GM19372 (cell line): ENCODE results near the gene BRWD1.

Source experiments
- ATAC-seq: cut with Tn5 transposase; IDR thresholded peaks from one replicate; pipeline ENCODE4 v1.9.1; 2021; ENCODE audit warnings: mild to moderate bottlenecking, low read depth, moderate library complexity; ENCODE audit not compliant: unreplicated experiment

Gene BRWD1

GRCh38 chr21:39208624-39209333, 104.7 kb downstream of the BRWD1 start:
- ATAC-seq, result no peak

DNA sequence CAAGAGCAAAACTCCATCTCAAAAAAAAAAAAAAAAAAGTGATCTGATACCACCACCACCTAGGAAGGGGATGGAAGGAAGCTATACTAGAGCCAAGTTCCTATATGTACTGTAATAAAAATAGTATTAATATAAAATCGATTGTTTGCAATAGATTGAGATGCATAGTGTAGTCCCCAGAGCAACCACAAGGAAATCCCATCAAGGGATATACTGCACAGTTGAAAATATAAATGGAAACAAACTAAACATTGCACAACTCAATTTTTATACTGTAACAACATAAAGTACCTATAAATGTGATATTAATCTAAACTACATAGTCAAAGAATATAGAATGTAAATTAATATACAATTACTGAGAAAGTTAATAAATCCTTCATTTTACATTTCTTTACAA, 109.3 kb downstream of the BRWD1 start:
- no peak for ATAC-seq

DNA sequence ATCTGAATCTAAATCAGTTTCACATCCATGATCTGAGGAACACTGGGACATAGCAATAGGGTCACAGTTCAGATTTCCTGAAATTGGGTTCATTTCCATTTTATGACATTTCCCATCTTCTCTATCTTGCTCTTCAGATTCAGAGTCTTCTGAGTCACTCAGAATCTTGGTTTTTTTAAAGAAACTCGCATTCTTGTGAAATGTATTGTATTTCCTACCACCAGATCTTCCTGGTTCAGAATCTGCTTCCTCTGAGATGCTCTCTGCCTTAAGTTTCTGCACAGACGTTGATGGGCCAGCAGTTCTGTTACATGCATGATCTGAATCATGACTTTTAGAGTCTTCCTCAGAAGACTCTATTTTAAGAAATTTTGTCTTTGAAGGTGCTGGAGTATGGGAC, 114.6 kb downstream of the BRWD1 start:
- no peak for ATAC-seq

GRCh38 chr21:39197448-39198233, 115.8 kb downstream of the BRWD1 start:
- ATAC-seq, result no peak

DNA sequence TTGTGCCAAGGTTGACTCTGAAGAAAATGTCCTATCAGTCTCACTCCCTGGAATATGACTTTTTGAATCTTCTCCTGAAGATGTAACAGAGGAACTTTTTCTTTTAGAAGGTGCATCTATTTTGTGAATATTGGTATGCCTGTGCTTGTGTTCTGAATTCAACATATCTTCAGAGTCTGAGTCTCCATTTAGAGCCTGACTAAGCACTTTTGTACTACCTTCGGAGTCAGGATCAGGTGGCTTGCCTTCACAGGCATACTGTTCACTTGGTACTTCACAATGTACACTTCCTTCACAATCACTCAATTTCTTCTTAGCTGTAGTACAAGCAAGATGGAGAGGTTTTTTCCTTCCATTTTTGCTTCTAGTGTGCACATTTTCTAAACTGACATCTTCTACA, 116.6 kb downstream of the BRWD1 start:
- no peak for ATAC-seq

- ATAC-seq, result no peak
Measured at GRCh38 chr21:39196310-39196709, 117.1 kb downstream of the BRWD1 start.

DNA sequence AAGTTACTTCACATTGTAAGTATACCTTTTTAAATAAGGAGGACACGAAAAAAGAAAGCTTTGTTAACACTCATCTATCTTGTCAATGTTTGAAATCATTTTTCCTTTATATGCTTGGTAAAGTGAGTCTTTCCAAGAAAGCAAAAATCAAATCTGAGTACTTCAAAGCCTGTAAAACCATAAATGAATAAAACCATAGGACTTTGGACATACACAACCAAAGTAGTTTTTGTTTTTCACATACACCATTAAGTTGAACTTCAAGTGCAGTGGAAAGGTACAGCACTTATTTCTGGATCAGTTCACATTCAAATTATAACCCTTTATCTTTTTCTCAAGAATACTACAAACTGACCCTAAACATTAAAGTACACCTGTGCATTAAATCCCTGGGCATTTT, 120.1 kb downstream of the BRWD1 start:
- no peak for ATAC-seq

- no peak for ATAC-seq
Measured at GRCh38 chr21:39189857-39190604, 123.4 kb downstream of the BRWD1 start.

- ATAC-seq, result no peak
Measured at GRCh38 chr21:39188521-39189139, 124.8 kb downstream of the BRWD1 start.

DNA sequence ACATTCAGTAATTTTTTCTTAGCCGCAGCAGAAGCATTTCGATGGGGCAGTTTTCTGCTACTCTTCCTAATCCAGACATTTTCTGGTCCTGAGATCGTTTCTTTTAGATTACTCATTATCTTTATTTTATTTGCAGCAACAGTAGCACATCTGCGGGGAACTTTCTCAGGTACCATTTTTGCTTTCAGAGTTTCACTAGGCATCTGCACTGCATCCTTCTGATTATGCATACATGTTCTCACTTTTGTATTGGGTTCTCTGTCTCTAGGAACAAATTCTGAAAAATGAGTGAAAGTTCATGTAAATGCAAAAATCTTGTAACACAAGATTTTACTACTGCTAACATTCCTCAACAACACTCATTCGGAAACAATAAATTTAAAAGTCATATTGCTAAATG, 126.3 kb downstream of the BRWD1 start:
- no peak for ATAC-seq

DNA sequence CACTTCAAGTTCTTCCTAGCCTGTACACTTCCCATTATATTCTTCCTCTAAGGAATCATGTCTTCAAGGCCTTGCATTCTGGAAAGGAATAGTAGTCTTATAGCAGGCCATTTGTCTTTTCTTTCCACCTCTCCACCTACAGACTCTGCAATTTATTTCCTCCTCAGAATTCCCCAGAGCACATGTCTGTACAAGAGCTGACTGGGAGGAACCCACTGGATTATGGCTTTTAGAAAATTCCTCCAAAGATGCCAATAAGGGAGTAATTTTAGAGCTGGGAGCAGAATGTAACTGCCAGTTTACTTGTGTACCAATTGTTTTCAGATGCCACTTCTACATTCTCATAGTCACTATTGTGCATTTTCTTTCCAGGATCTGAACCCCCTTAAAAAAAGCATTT, 126.8 kb downstream of the BRWD1 start:
- no peak for ATAC-seq

GRCh38 chr21:39185157-39185556, 128.3 kb downstream of the BRWD1 start:
- no peak for ATAC-seq

DNA sequence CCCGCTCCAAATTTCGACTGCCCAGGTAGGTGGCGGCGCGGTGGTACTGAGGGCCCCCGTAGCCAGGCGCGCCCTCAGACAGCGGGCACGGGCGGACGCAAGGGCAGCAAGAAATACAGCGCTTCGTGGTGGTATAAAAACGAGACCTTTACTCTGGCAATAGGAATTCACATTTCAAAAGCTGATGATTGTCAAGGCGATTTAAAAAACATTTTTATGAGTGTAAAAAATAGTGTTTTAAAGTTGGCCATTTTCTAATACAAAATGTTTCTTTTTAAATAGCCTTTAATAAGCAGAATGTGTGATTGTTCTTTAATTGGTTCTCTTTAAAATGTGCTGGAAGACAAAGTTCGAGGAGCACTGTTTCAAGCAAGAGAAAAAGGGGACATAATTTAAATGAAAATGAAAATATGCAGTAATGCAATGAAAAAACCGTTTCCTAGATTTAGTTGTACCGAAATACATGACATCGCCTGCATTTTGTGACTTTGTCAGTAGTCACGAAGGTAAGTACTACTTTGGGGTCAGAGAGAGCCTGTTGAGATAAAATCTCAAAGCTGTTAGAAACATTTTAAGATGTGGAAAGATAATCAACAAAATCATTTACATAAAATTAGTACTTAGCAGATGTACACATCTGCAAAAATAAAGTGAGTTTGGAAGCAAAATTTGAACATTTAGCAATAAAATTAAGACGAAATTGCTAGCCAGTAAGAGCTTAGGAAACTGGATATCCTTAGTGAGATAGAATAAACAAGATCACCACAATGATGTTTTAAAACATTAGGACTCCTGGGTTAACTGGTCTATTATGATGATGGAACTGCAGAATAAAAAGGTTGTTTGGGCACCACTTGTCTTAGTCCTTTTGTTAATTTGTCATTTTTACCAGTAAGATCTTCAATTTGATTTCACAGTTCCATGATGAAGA, 129.1 kb downstream of the BRWD1 start:
- no peak for ATAC-seq

DNA sequence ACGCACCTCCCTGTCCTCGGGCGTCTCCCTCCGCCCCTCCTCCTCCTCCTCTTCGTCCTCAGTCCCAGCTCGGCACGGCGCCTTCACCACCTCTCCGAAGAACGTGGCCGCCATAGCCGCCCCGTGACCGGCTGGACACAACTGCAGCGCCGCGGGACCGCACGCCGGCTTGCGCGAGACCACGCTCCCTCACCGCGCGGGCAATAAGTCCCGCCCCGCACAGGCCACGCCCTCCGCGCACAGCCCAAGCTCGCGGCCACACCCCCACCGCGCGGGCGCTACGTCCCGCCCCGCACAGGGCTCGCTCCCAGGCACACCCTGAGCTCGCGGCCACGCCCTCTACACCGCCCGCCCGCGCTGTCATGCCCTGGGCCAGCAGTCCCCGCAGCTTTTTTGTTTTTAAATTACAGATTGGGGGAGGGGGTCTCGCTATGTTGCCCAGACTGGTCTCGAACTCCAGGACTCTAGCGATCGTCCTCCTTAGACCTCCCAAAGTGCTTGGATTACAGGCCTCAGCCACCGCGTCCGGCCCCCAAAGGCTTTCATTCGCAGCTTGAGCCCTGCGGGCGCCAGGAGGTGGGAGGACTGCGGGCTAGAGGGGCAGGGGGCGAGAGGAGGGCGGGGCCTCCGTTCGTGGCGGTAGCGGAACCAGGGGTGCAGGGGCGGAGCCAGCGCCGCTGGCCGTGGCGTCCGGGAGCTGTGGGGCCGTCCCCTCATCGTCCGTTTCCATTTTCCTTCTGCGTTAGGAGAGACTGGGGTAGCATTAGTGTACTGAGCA, 130.0 kb downstream of the BRWD1 start, which contains the start of gene PSMG1:
PSMG1 (minus strand) TSS at position 180 of the 778 bp plus-strand sequence; CDS start at position 114, 66 bp downstream.
- peak; percentile 84 for ATAC-seq

DNA sequence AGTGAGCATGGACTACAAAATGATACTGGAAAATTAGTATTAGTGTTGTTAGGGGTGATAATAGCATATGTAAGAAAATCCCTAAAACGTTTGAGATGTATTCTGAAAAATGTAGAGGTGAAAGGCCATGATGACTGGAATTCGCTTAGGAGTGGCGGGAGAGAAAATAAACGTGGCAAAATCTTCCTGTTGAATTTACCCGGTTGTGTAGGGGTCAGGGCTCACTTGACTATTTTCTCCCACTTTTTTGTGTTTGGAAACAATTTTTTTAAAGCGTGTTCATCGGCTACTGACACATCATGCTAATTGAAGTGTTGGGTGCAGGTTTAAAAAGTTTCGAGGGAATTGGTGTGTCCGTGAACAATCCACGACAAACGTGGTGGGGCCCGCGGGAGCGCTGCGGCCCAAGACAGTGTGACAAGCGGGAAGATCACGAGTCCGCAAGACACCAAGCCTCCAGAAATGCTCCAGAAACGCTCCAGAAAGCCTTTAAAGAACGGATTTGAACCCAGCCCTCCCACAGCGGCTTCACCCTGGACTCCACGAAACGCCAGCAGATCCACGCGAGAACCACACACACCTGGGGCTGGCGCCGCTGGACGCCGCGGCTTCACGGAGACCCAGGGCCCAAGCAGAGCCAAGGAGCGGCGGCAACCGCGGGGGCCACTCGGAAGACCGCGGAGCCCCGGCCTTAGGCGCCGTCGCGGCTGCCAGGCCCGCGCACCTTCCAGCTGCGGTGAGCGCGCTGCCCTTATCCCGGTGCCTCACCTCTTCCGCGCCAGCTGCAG, 130.8 kb downstream of the BRWD1 start:
- ATAC-seq, result no peak

DNA sequence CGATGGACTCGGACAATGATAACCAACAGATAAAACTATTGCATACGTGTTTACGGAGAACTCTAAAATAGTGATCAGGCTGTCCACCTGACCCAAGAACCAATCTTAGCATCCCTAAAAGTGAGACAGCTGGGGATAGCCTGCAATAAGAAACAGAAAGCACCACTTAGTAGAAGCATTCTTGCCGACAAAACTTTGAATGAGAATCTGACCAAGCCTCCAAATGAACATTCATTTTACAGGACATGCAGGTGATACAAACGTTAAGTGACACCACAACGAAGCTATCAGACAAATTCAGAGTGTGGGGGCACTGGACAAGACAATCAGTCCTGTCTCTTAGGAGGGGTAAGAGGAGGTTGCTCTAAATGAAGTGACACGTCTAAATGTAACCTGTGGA, 131.4 kb downstream of the BRWD1 start:
- no peak for ATAC-seq

GRCh38 chr21:39181205-39181818, 132.1 kb downstream of the BRWD1 start:
- ATAC-seq, result no peak
